HL-60 (cell line): ENCODE measurements around the gene ALX1.

Experiments
- DNase-seq, 2 experiments: peaks; one replicate each; pipeline ENCODE4 v3.0.0-alpha.2; 2010 to 2020; ENCODE audit warnings: low read depth in 1 of 2, low spot score in 1 of 2
- H3K27ac ChIP-seq: fragments of 250-450 bp; sonication (Bioruptor Pico); replicated peaks from 2 replicates; pipeline ENCODE4 v1.5.1; 2020; ENCODE audit warnings: mild to moderate bottlenecking, moderate library complexity
- H3K27me3 ChIP-seq: fragments of 250-450 bp; sonication (Bioruptor Pico); 2 replicates; pipeline ENCODE4 v1.5.1; 2021; ENCODE audit warnings: mild to moderate bottlenecking, moderate library complexity; ENCODE audit not compliant: insufficient read depth, poor library complexity, severe bottlenecking
- H3K4me3 ChIP-seq: replicated peaks from 2 replicates; pipeline ENCODE4 v1.5.1; 2011; ENCODE audit warnings: mild to moderate bottlenecking, control low read depth, low read length; ENCODE audit not compliant: insufficient read depth
- GABPA ChIP-seq: IDR thresholded peaks from 2 replicates; pipeline ENCODE4 v1.6.1; 2012; ENCODE audit warnings: low read depth
- POLR2AphosphoS5 ChIP-seq: IDR thresholded peaks from 2 replicates; pipeline ENCODE4 v1.6.1; 2012; ENCODE audit warnings: low read depth
- SPI1 ChIP-seq: IDR thresholded peaks from 2 replicates; pipeline ENCODE4 v1.6.1; 2012; ENCODE audit warnings: low read depth, mild to moderate bottlenecking, borderline replicate concordance
- TF ChIP-seq, protein P1 (sequence below): IDR thresholded peaks from one replicate; pipeline ENCODE4 v1.5.1; 2011; ENCODE audit warnings: low read length, control low read depth, inconsistent platforms; ENCODE audit not compliant: insufficient read depth
- TF ChIP-seq, protein P2 (sequence below): IDR thresholded peaks from 2 replicates; pipeline ENCODE4 v1.6.1; 2012; ENCODE audit warnings: low read depth; ENCODE audit not compliant: insufficient replicate concordance

The ALX1 gene

DNA sequence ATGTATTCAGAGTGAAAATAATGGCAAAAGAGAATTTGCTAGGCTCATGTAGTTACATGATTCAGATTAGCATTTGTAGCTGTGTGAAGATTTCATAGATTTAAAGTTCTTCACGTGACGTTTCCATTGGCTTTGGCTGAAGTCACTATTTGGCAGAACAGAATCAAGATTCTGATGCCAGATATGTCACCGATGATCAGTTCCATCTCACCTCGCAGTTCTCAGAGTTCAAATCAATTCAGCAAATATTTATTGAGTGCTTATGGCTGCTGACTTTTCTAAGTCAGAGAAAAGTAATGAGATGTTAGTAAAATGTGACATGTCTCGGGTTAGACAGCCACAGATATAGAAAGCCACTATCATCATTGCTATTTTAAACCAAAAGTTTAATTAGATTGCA, 28.4 kb downstream of the ALX1 start:
- Histone ChIP-seq H3K27ac (no peak overlapping the region), H3K4me3 (no peak overlapping the region), H3K27me3 (no peaks in the 10 kb centered on the region)
- no peak for DNase-seq
- TF ChIP-seq, protein P1, sequence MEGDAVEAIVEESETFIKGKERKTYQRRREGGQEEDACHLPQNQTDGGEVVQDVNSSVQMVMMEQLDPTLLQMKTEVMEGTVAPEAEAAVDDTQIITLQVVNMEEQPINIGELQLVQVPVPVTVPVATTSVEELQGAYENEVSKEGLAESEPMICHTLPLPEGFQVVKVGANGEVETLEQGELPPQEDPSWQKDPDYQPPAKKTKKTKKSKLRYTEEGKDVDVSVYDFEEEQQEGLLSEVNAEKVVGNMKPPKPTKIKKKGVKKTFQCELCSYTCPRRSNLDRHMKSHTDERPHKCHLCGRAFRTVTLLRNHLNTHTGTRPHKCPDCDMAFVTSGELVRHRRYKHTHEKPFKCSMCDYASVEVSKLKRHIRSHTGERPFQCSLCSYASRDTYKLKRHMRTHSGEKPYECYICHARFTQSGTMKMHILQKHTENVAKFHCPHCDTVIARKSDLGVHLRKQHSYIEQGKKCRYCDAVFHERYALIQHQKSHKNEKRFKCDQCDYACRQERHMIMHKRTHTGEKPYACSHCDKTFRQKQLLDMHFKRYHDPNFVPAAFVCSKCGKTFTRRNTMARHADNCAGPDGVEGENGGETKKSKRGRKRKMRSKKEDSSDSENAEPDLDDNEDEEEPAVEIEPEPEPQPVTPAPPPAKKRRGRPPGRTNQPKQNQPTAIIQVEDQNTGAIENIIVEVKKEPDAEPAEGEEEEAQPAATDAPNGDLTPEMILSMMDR: no peak
- TF ChIP-seq SPI1 (no peak), POLR2AphosphoS5 (no peak), GABPA (no peak)
- TF ChIP-seq, protein P2, sequence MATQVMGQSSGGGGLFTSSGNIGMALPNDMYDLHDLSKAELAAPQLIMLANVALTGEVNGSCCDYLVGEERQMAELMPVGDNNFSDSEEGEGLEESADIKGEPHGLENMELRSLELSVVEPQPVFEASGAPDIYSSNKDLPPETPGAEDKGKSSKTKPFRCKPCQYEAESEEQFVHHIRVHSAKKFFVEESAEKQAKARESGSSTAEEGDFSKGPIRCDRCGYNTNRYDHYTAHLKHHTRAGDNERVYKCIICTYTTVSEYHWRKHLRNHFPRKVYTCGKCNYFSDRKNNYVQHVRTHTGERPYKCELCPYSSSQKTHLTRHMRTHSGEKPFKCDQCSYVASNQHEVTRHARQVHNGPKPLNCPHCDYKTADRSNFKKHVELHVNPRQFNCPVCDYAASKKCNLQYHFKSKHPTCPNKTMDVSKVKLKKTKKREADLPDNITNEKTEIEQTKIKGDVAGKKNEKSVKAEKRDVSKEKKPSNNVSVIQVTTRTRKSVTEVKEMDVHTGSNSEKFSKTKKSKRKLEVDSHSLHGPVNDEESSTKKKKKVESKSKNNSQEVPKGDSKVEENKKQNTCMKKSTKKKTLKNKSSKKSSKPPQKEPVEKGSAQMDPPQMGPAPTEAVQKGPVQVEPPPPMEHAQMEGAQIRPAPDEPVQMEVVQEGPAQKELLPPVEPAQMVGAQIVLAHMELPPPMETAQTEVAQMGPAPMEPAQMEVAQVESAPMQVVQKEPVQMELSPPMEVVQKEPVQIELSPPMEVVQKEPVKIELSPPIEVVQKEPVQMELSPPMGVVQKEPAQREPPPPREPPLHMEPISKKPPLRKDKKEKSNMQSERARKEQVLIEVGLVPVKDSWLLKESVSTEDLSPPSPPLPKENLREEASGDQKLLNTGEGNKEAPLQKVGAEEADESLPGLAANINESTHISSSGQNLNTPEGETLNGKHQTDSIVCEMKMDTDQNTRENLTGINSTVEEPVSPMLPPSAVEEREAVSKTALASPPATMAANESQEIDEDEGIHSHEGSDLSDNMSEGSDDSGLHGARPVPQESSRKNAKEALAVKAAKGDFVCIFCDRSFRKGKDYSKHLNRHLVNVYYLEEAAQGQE: no peak

DNA sequence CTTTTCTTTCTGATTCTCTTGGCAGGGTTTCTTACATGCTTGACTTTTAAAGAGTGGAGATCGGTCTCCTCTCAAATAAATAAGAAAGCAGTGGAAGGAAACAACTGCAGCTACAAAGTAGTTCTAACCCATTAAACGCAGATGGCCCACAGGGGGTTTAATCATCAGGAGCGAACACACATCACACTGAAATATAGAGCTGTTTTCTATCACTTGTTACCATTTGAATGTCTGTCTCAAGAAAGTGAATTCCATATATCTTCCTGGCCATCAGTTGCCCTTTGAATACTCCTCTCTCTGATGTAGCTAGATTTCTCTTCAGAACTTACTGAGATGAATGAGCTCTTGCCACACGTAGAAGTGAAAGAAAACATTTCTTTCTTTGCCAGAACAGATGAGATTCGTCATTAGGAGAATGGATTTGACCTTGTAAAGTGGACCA, 29.1 kb downstream of the ALX1 start:
- Histone ChIP-seq H3K4me3 (no peak overlapping the region), H3K27ac (no peak overlapping the region), H3K27me3 (no peaks in the 10 kb centered on the region)
- no peak for DNase-seq
- TF ChIP-seq, protein P1: no peak
- no peak for TF ChIP-seq GABPA
- TF ChIP-seq, protein P2: no peak
- TF ChIP-seq POLR2AphosphoS5: no peak
- TF ChIP-seq SPI1: no peak

DNA sequence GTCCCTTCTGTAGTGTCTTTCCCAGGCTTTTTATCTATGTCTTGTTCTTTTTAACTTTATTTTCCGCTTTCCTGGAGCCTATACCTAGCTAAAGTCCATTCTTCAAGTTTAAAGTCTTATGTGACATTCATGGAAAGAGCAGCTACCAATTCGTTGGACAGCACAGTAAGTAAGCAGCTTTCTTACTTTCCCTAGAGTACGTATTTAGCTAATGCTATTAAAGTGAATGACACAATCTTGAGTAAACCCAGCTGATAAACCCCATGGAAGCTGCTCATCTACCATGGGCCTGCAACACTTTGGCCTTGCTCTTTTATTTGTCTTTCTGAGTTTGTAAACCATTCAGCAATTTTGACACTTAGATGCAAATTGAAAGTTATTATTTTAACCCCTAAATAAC, 30.0 kb downstream of the ALX1 start:
- TF ChIP-seq SPI1 (no peak), GABPA (no peak), POLR2AphosphoS5 (no peak)
- TF ChIP-seq, protein P2: no peak
- TF ChIP-seq, protein P1: no peak
- no peak overlapping the region for H3K27ac ChIP-seq
- no peak overlapping the region for H3K4me3 ChIP-seq
- H3K27me3 ChIP-seq: no peaks in the 10 kb centered on the region
- no peak for DNase-seq
